K562 (cell line): ENCODE data around the gene KPTN. TPM values are rescaled to one million over a fixed set of nuclear protein-coding genes. Genes with fewer than 3 reads are reported as not detected.

Experiments
- ARID2 ChIP-seq: fragments of 450-650 bp; IDR thresholded peaks from 2 replicates; pipeline ENCODE4 v1.6.1; 2017; ENCODE audit warnings: antibody characterized with exemption, mild to moderate bottlenecking
- CHD7 ChIP-seq: fragments of 200-600 bp; sonication (generic); IDR thresholded peaks from one replicate; pipeline ENCODE4 v1.6.1; 2012; ENCODE audit warnings: mild to moderate bottlenecking, low read depth, low read length, inconsistent platforms
- MBD2 ChIP-seq: sonication (generic); IDR thresholded peaks from 2 replicates; pipeline ENCODE4 v1.6.1; 2016; ENCODE audit warnings: low read depth, borderline replicate concordance
- SLC30A9 ChIP-seq: fragments of 250-450 bp; sonication (Bioruptor Pico); IDR thresholded peaks from 2 replicates; pipeline ENCODE4 v1.8.0; 2022; ENCODE audit warnings: mild to moderate bottlenecking, moderate library complexity
- SMC3 ChIP-seq: conservative IDR thresholded peaks from 2 replicates; pipeline ENCODE4 v1.6.1; 2011; ENCODE audit warnings: low read depth, low read length, improper control_type of control experiment; ENCODE audit not compliant: insufficient read depth
- ZBED1 ChIP-seq: IDR thresholded peaks from 2 replicates; pipeline ENCODE4 v1.6.1; 2014
- ZC3H8 ChIP-seq: fragments of 450-650 bp; IDR thresholded peaks from 2 replicates; pipeline ENCODE4 v1.6.1; 2017
- ZNF217 ChIP-seq: sonication (generic); formaldehyde crosslinking; IDR thresholded peaks from 2 replicates; pipeline ENCODE4 v1.8.0; 2022; ENCODE audit warnings: mild to moderate bottlenecking, missing genetic modification reagents
- ZNF639 ChIP-seq, 2 experiments: fragments of 200-800 bp in 1 of 2; sonication (Bioruptor generic) in 1 of 2; sonication (generic) in 1 of 2; formaldehyde crosslinking in 1 of 2; IDR thresholded peaks in 1 of 2; conservative IDR thresholded peaks in 1 of 2; 2 replicates each; pipeline versions ENCODE4 v1.5.0 to v1.6.1; 2016 to 2020; ENCODE audit warnings: missing compliant biosample characterization in 1 of 2, missing genetic modification characterization in 1 of 2, missing genetic modification reagents in 1 of 2
- polyA plus RNA-seq, 8 experiments: library from polyadenylated mRNA; depleted of rRNA in 4 of 8; stranded (reverse) in 5 of 8; unstranded in 3 of 8; fragments of >200 nt; fragmentation: Nextera tagmentation in 2 of 8; fragmentation: Illumina TruSeq in 1 of 8; extraction: Ambion mirVana in 2 of 8; extraction: Trizol in 1 of 8; gene quantifications; 2 replicates each; pipeline versions ENCODE4 v1.2.1 to v1.2.3, GENCODE V29; 2011 to 2014; ENCODE audit warnings: inconsistent platforms in 1 of 8, missing spikeins in 1 of 8
- total RNA-seq, 7 experiments: library from RNA; depleted of rRNA in 6 of 7; stranded (reverse); fragments of >200 nt in 6 of 7; fragmentation: Illumina TruSeq in 2 of 7; extraction: Trizol in 2 of 7; gene quantifications; 2 replicates each; pipeline versions ENCODE4 v1.2.1 to v1.2.3, GENCODE V29; 2011 to 2021; ENCODE audit warnings: low replicate concordance in 1 of 7

KPTN gene
- total and polyA plus RNA-seq, 9 of the 15 experiments (the other 6 are each of a cell fraction or from before 2014, with no cell fraction given) = 0.56 to 18.2 (median 8.5) TPM

DNA sequence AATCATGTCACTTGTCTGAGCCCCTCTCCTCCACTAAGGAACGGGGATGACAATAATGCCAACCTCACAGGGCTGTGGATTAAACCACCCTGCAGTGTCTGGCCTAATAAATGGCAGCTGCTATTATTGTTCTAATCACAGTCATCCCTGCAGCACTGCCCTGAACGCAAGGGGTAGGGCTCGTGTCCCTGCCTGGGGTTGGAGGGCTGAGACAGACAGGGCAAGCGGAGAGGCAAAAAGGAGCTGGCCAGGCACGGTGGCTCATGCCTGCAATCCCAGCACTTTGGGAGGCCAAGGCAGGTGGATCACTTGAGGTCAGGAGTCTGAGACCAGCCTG, 10.2 kb upstream of the KPTN start (continued):
- TF ChIP-seq ZNF639 (CRISPR knock-in tag; conservative IDR thresholded peaks at IDR 0.05 in 1 of 2, IDR thresholded peaks at IDR 0.05 in 1 of 2) (no peak), ARID2 (no peak), ZNF217 (CRISPR knock-in tag) (no peak), SMC3 (no peak), ZBED1 (no peak), ZC3H8 (no peak), MBD2 (no peak), CHD7 (no peak), SLC30A9 (CRISPR knock-in tag) (no peak)
